HG02943 (cell line): Measurements from ENCODE around the gene POMP.
"Not testable (repeated sequence)": the region's sequence is repeated elsewhere in the genome, so short reads cannot be mapped to it uniquely, and the experiment has no call there.

ENCODE experiments used
- ATAC-seq: cut with Tn5 transposase; IDR thresholded peaks from one replicate; pipeline ENCODE4 v1.9.1; 2021; ENCODE audit warnings: mild to moderate bottlenecking, low read depth, moderate library complexity; ENCODE audit not compliant: unreplicated experiment

POMP gene

DNA sequence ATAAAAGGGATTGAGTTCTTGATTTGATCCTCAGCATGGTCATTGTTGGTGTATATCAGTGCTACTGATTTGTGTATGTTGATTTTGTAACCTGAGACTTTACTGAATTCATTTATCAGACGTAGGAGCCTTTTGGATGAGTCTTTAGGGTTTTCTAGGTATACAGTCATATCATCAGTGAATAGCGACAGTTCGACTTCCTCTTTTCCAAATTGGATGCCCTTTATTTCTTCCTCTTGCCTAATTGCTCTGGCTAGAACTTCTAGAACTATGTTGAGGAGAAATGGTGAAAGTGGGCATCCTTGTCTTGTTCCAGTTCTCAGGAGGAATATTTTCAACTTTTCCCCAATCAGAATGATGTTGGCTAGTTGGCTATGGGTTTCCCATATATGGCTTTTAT is 27.0 kb downstream of the POMP start:
- no peak for ATAC-seq

DNA sequence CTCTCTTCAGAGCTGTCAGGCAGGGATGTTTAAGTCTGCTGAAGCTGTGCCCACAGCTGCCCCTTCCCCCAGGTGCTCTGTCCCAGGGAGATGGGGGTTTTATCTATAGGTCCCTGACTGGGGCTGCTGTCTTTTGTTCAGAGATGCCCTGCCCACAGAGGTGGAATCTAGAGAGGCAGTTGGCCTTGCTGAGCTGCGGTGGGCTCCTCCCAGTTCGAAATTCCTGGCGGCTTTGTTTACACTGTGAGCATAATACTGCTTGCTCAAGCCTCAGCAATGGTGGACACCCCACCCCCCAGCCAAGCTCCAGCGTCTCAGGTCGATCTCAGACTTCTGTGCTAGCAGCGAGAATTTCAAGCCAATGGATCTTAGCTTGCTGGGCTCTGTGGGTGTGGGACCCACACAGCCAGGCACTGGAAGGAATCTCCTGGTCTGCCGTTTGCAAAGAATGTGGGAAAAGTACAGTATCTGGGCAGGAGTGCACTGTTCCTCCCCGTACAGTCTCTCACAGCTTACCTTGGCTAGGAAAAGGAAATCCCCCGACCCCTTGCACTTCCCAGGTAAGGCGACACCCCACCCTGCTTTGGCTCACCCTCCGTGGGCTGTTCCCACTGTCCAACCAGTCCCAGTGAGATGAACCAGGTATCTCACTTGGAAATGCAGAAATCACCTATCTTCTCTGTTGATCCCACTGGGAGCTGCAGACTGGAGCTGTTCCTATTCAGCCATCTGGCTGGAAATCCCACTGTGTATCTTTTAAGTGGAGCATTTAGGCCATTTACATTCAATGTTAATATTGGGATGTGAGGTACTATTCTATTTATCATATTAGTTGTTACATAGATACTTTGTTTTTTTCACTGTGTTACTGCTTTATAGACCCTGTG is 34.9 kb downstream of the POMP start:
- ATAC-seq: not testable (repeated sequence)

GRCh38 chr13:28697441-28697840 is 38.5 kb downstream of the POMP start:
- ATAC-seq: no peak

DNA sequence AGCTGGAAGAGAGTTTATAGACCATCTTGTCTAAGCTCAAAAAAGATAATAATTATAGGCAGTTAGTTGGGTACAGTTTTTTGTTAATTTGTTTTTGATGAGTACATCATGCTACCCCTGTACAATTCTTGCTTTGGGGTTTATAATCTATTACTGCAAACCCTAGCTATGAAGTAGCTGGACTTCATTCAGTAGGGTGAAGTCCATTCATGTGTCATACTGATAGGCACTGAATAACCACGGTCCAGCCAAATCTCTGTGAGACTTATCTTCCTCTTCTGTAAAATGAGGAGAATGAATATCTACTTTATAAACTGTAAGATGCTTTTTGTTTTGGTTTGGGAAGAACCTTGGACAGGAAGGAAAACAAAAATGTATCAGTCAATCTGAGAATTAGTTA is 40.3 kb downstream of the POMP start:
- no peak for ATAC-seq

- ATAC-seq: no peak
These were observed 45.4 kb downstream of the POMP start for GRCh38 chr13:28704282-28704681.

DNA sequence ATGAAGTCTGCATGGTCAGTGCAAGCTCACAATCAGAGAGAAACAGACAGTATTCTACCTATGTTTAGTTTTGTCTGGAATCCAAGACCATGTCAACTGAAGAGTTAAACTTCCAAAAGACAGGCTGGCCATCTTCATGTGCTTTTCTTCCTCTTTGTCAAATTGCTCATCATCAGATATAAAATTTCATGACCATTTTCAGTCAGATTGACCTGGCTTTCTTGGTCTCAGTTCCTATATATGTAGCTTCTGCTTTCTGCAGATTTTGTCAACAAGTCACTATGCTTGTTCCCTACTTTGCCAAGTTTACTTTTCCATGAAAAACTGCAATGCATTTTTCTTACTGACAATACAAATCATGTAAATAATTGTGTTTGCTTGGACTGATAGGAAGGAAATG is 46.0 kb downstream of the POMP start:
- no peak for ATAC-seq

- no peak for ATAC-seq
These were observed 46.6 kb downstream of the POMP start for GRCh38 chr13:28705461-28706083.

GRCh38 chr13:28707629-28708427 is 48.9 kb downstream of the POMP start:
- ATAC-seq: peak; percentile 96

GRCh38 chr13:28710161-28710560 is 51.2 kb downstream of the POMP start:
- ATAC-seq: no peak

DNA sequence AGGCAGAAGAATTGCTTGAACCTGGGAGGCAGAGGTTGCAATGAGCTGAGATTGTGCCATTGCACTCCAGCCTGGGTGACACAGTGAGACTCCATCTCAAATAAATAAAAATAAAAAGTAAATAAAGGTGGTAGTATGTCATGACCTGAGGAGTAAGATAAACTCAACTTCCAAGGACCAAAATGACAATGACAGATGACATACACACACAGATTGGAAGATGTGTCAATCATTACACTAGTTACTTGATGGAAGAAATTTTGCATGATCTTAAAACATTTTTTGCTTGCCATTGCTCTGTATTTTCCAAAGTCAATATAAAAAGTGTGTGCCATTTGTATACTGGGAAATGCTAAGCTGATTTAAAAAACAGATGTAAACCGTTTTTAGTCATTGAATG is 55.7 kb downstream of the POMP start:
- ATAC-seq: no peak

DNA sequence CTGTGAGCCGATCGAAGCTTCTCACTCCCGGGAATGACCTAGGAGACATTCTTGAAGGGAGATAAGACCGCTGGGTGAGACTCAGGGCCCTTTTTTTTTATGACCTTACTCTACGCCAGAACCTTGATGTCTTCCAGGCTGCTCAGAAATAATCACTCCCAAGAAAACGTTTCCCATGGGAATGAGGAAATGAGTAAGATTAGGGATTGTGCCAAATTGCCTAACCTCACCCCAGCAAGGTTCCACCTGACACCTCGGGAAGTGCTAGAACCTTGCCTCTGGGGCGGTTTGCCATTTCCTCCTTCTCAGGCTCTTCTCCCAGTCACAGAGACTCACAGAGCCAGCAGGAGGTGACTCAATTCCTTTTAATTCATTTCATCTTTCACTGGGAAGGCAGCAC is 57.6 kb downstream of the POMP start:
- no peak for ATAC-seq

DNA sequence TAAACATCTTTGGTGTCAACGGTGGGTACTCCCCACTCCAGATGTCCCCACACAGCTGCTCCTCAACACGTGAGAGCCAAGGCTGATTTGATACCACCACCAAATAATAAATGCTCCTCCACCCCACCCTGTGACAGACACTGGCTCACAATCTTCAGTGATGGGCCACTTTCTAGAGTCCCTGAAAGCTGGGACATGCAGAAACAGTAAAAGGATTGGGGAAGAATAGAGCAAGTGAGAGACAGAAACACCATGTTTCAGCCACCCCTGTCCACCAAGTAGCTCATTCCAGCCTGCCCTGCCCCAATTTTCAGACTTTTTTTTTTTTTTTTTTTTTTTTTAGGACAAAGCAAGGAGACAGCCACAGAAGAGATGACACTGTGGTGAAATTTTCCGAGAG is 58.2 kb downstream of the POMP start:
- ATAC-seq: no peak

GRCh38 chr13:28718196-28718542 is 59.2 kb downstream of the POMP start:
- ATAC-seq: no peak

DNA sequence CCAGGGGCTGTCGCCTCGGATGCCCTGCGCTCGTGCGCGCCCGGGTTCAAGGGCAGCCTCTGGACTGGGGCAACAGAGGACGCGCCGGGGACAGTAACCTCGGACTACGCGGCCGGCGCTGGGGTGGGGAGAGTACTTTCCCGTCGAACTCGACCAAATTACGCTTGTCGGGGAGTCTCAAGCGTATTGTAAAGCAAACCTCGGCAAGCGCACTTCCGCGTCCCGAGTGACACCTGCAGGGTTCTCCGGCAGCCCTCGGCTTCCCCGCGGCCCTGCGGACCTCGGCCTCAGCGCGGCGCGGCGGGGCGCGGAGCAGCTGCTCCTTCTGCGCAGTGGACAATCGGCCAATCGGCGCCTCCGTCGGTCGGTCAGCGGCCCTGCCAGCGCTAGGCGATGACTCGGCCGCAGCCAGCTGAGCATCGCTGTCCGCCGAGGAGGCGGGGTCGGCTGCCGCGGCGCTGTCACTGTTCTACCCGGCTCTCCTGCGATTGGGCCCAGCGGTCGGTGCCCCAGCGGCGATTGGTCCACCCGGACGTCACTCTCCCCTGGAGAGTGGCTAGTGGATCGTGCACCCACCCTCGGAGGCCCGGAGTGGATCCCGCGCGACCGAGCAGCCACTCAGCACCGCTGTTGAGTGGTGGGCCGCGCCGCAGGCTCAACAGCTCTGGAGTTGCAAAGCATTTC is 59.8 kb downstream of the POMP start, which contains the start of gene SLC46A3:
Gene SLC46A3 (minus strand): TSS at position 428 of the 684 bp plus-strand sequence. CDS start 972 bp downstream, outside the sequence.
- ATAC-seq: peak; percentile 98

- ATAC-seq: peak; percentile 2
These were observed 60.5 kb downstream of the POMP start for GRCh38 chr13:28719227-28720055.

- no peak for ATAC-seq
These were observed 64.9 kb downstream of the POMP start for GRCh38 chr13:28723806-28724205.

- ATAC-seq: no peak
These were observed 66.2 kb downstream of the POMP start for GRCh38 chr13:28725046-28725610.
